HEK293T (cell line): Measurements from ENCODE around the gene LIN37.

ENCODE experiments used
- CTCF ChIA-PET: fragments of 350-600 bp; formaldehyde crosslinking; extraction: SDS; loops from one replicate; lab custom pipeline; 2021; ENCODE audit warnings: antibody characterized with exemption, inconsistent platforms; lab: Yijun Ruan, JAX
- POLR2A ChIA-PET: fragments of 350-600 bp; formaldehyde crosslinking; extraction: SDS; loops from one replicate; lab custom pipeline; 2020; ENCODE audit warnings: antibody characterized with exemption, inconsistent platforms; lab: Yijun Ruan, JAX
- DNase-seq: peaks from one replicate; pipeline ENCODE4 v3.0.0; 2012; ENCODE audit warnings: mixed read lengths; ENCODE audit errors: extremely low spot score
- ARNT ChIP-seq: fragments of 450-650 bp; IDR thresholded peaks from 2 replicates; pipeline ENCODE4 v1.6.1; 2017; ENCODE audit warnings: mild to moderate bottlenecking
- CTBP1 ChIP-seq: fragments of 450-650 bp; IDR thresholded peaks from 2 replicates; pipeline ENCODE4 v1.6.1; 2016; ENCODE audit warnings: borderline replicate concordance
- FOXK2 ChIP-seq: fragments of 450-650 bp; IDR thresholded peaks from 2 replicates; pipeline ENCODE4 v1.6.1; 2016; ENCODE audit warnings: mild to moderate bottlenecking
- FOXM1 ChIP-seq: fragments of 450-650 bp; IDR thresholded peaks from 2 replicates; pipeline ENCODE4 v1.6.1; 2017; ENCODE audit warnings: mild to moderate bottlenecking, borderline replicate concordance
- HDGF ChIP-seq: fragments of 450-650 bp; IDR thresholded peaks from 2 replicates; pipeline ENCODE4 v1.6.1; 2017; ENCODE audit warnings: antibody characterized with exemption, borderline replicate concordance
- L3MBTL2 ChIP-seq: fragments of 450-650 bp; conservative IDR thresholded peaks from 2 replicates; pipeline ENCODE4 v1.6.1; 2016; ENCODE audit warnings: mild to moderate bottlenecking
- PKNOX1 ChIP-seq: fragments of 450-650 bp; IDR thresholded peaks from 2 replicates; pipeline ENCODE4 v1.6.1; 2016
- SP1 ChIP-seq: fragments of 450-650 bp; IDR thresholded peaks from 2 replicates; pipeline ENCODE4 v1.6.1; 2017
- ZNF384 ChIP-seq: fragments of 450-650 bp; IDR thresholded peaks from 2 replicates; pipeline ENCODE4 v1.6.1; 2016

The LIN37 gene

GRCh38 chr19:35801828-35802227 is 53.5 kb downstream of the LIN37 start:
- no peak for TF ChIP-seq FOXM1
- no peak for TF ChIP-seq SP1
- TF ChIP-seq FOXK2: no peak
- no peak for TF ChIP-seq CTBP1
- no peak for TF ChIP-seq ARNT
- TF ChIP-seq L3MBTL2: no peak
- TF ChIP-seq ZNF384: no peak
- TF ChIP-seq PKNOX1: no peak
- no peak for TF ChIP-seq HDGF
- no peak for DNase-seq
- ChIA-PET POLR2A (no interaction called here), CTCF (no interaction called here)
